ENCODE data around the gene EVX2. TPM values are rescaled to one million over a fixed set of nuclear protein-coding genes. Genes with fewer than 3 reads are reported as not detected.
A peak's percentile ranks its signal among the peaks of the same experiment; 100 is the strongest.

Gene EVX2
- total RNA-seq, 1 experiment from 2014 or later: not detected

DNA sequence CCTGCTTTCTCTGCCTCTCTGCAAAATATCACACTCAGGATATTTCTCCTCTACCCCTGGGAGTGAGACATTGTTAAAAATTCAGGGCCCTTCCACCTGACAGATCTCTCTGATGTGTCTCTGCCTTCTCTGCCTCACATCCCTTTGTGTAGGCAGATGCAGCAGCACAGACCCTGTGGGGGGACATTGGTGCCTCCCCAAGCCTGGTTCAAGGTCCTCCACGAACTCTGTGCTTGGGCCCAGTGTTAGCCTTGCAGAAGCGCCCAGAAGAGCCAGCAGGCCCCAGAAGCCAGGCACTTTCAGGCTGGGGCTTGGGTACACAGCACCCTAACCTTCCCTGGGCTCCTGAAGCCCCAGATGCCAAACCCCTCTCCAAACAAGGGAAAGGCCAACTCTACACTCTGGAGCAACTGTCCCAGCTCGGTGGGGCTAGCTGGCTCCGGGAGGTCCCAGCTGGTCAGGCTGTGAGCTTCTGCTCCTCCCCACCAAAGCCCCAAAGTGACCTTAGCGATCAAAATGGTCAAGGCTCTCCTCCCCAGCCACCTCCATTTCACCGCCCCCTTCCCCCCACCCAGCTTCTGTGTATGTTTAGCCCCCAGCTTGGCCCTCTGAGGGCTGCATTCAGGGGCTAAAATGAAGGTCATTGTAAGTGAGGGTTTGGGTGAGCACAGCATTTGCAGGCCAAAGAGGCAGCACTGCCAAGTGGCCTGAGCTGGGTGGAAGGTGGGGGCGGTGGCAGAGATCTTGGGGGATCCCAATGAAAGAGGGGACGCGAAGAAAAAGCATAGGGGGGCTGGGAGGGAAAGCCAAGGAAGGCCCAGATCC is 41.4 kb upstream of the EVX2 start:
- DNase-seq: no peak
- Histone ChIP-seq H3K36me3 (replicated peaks; ENCODE audit: control insufficient read depth, insufficient read depth, low read length) (no peaks in the 10 kb centered on the region), H3K27me3 (ENCODE audit: control insufficient read depth, insufficient read depth, low read length) (peaks cover 100% of the 10 kb centered on the region), H3K4me3 (ENCODE audit: insufficient read depth, low read depth, low read length) (no peak overlapping the region)

GRCh38 chr2:176124110-176124946 is 40.6 kb upstream of the EVX2 start:
- DNase-seq: peak; percentile 52

DNA sequence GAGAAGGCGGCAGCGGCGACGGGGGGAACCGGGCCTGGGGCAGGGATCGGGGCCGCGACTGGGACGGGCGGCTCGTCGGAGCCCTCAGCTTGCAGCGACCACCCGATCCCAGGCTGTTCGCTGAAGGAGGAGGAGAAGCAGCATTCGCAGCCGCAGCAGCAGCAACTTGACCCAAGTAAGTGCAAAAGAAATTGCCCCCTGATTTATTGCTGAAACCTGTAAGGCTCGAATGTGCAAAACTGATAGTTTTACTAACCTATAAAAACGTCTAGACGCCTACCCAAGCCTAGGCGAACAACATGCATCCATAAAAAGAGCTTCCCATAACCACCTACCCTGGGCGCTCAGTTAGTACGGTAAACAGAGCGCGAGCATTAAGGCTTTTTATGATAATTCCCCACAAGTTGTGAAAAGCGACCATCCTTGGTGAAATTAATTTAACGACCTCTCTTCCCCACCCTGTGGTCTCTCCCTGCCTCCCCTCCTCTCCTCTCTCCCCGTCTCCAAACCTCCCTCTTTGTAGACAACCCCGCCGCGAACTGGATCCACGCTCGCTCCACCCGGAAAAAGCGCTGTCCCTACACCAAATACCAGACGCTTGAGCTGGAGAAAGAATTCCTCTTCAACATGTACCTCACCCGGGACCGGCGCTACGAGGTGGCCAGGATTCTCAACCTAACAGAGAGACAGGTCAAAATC is 39.8 kb upstream of the EVX2 start:
- Histone ChIP-seq H3K27me3 (ENCODE audit: control insufficient read depth, insufficient read depth, low read length) (peaks cover 100% of the 10 kb centered on the region), H3K4me3 (ENCODE audit: insufficient read depth, low read depth, low read length) (no peak overlapping the region), H3K36me3 (replicated peaks; ENCODE audit: control insufficient read depth, insufficient read depth, low read length) (no peaks in the 10 kb centered on the region)
- no peak for DNase-seq

More at GRCh38 chr2:176124110-176124946, 40.6 kb upstream of the EVX2 start:
- Histone ChIP-seq H3K4me3 (ENCODE audit: insufficient read depth, low read depth, low read length) (no peak overlapping the region), H3K27me3 (ENCODE audit: control insufficient read depth, insufficient read depth, low read length) (peaks cover 100% of the 10 kb centered on the region), H3K36me3 (replicated peaks; ENCODE audit: control insufficient read depth, insufficient read depth, low read length) (no peaks in the 10 kb centered on the region)

DNA sequence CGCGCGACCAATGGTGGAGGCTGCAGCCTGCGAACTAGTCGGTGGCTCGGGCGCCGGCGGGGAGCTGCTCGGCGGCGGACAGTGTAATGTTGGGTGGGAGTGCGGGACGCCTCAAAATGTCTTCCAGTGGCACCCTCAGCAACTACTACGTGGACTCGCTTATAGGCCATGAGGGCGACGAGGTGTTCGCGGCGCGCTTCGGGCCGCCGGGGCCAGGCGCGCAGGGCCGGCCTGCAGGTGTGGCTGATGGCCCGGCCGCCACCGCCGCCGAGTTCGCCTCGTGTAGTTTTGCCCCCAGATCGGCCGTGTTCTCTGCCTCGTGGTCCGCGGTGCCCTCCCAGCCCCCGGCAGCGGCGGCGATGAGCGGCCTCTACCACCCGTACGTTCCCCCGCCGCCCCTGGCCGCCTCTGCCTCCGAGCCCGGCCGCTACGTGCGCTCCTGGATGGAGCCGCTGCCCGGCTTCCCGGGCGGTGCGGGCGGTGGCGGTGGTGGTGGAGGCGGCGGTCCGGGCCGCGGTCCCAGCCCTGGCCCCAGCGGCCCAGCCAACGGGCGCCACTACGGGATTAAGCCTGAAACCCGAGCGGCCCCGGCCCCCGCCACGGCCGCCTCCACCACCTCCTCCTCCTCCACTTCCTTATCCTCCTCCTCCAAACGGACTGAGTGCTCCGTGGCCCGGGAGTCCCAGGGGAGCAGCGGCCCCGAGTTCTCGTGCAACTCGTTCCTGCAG is 39.1 kb upstream of the EVX2 start, which contains the start of gene HOXD9:
HOXD9 (plus strand) TSS at position 37 of the 728 bp plus-strand sequence; CDS start at position 87, 50 bp downstream.
- Histone ChIP-seq H3K27me3 (ENCODE audit: control insufficient read depth, insufficient read depth, low read length) (peaks cover 100% of the 10 kb centered on the region), H3K36me3 (replicated peaks; ENCODE audit: control insufficient read depth, insufficient read depth, low read length) (no peaks in the 10 kb centered on the region), H3K4me3 (ENCODE audit: insufficient read depth, low read depth, low read length) (peak within 1 kb of the TSS; percentile 6; the same call in 1 of the 2 replicates)
- DNase-seq: peak; percentile 86

DNA sequence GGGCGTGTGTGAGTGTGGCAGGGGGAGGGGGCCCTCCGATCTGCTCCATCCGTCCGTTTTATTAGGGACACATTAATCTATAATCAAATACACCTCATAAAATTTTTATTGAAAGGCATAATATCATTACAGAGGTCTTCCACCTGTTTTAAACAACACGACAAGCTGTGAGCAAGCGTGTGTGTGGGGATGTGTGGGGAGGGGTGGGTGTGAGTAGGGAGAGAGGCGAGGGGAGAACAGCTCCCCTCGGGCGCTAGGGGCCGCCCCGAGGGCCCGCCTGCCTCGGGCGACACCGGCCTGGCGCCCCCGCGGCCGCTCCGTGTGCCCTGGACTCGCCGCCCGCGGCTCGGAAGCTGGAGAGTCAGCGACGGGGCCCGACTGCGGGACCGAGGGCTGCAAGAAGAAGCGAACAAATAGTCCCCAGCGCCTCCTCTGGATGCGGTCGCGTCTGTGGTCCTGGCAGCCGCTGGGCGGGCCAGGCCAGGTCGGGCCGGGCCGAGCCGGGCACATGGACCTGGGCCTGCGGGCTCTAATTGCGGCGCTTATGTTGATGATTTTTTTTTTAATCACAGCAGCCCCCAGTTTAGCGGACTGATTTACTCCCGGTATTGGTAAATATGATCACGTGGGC is 38.4 kb upstream of the EVX2 start:
- Histone ChIP-seq H3K4me3 (ENCODE audit: insufficient read depth, low read depth, low read length) (no peak overlapping the region), H3K27me3 (ENCODE audit: control insufficient read depth, insufficient read depth, low read length) (peaks cover 100% of the 10 kb centered on the region), H3K36me3 (replicated peaks; ENCODE audit: control insufficient read depth, insufficient read depth, low read length) (no peaks in the 10 kb centered on the region)
- peak; percentile 87 for DNase-seq

- Histone ChIP-seq H3K4me3 (ENCODE audit: insufficient read depth, low read depth, low read length) (no peak overlapping the region), H3K27me3 (ENCODE audit: control insufficient read depth, insufficient read depth, low read length) (peaks cover 100% of the 10 kb centered on the region), H3K36me3 (replicated peaks; ENCODE audit: control insufficient read depth, insufficient read depth, low read length) (no peaks in the 10 kb centered on the region)
- DNase-seq: peak; percentile 76
Observed at GRCh38 chr2:176121190-176122051, 37.7 kb upstream of the EVX2 start.

- peaks cover 100% of the 10 kb centered on the region for H3K27me3 ChIP-seq (ENCODE audit: control insufficient read depth, insufficient read depth, low read length)
- no peak overlapping the region for H3K4me3 ChIP-seq (ENCODE audit: insufficient read depth, low read depth, low read length)
- H3K36me3 ChIP-seq (replicated peaks; ENCODE audit: control insufficient read depth, insufficient read depth, low read length): no peaks in the 10 kb centered on the region
- no peak for DNase-seq
Observed at GRCh38 chr2:176120364-176121189, 36.8 kb upstream of the EVX2 start.

DNA sequence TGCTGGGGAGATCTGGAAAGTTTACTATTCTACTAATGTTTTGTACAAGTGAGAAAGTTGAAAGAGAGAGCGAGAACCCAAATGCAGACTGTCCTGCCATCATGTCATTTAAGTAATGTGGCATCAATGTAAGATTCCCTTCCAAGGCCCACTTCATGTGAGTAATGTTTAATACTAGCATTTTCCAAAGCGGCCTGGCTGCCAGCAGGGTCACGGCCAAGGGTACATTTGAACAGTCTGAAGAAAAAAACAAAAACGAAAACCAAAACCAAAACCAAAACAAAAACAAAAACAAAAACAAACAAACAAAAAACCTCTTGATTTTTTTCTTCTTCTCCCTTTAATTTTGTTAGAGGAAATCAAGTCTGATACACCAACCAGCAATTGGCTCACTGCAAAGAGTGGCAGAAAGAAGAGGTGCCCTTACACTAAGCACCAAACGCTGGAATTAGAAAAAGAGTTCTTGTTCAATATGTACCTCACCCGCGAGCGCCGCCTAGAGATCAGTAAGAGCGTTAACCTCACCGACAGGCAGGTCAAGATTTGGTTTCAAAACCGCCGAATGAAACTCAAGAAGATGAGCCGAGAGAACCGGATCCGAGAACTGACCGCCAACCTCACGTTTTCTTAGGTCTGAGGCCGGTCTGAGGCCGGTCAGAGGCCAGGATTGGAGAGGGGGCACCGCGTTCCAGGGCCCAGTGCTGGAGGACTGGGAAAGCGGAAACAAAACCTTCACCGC is 35.0 kb upstream of the EVX2 start:
- no peaks in the 10 kb centered on the region for H3K36me3 ChIP-seq (replicated peaks; ENCODE audit: control insufficient read depth, insufficient read depth, low read length)
- H3K4me3 ChIP-seq (ENCODE audit: insufficient read depth, low read depth, low read length): no peak overlapping the region
- DNase-seq: peak; percentile 87
- H3K27me3 ChIP-seq (ENCODE audit: control insufficient read depth, insufficient read depth, low read length): peaks cover 100% of the 10 kb centered on the region

GRCh38 chr2:176117823-176118371 is 34.1 kb upstream of the EVX2 start:
- no peak for DNase-seq
- no peak overlapping the region for H3K4me3 ChIP-seq (ENCODE audit: insufficient read depth, low read depth, low read length)
- H3K27me3 ChIP-seq (ENCODE audit: control insufficient read depth, insufficient read depth, low read length): peaks cover 100% of the 10 kb centered on the region
- no peaks in the 10 kb centered on the region for H3K36me3 ChIP-seq (replicated peaks; ENCODE audit: control insufficient read depth, insufficient read depth, low read length)

- H3K27me3 ChIP-seq (ENCODE audit: control insufficient read depth, insufficient read depth, low read length): peaks cover 100% of the 10 kb centered on the region
- no peak overlapping the region for H3K4me3 ChIP-seq (ENCODE audit: insufficient read depth, low read depth, low read length)
- peak; percentile 52 for DNase-seq
- H3K36me3 ChIP-seq (replicated peaks; ENCODE audit: control insufficient read depth, insufficient read depth, low read length): no peaks in the 10 kb centered on the region
Observed at GRCh38 chr2:176117162-176117822, 33.5 kb upstream of the EVX2 start.

Measured in H7 (cell line).